Hepatocyte (in vitro differentiated cells): ENCODE results near the gene ZNF26. TPM values are rescaled to one million over a fixed set of nuclear protein-coding genes. Genes with fewer than 3 reads are reported as not detected.

Experiments used
- DNase-seq: peaks from one replicate; pipeline ENCODE4 v3.0.0-alpha.2; 2016; ENCODE audit warnings: low spot score
- H2AFZ ChIP-seq: fragments of 200-600 bp; sonication (generic); 2 replicates; pipeline ENCODE4 v1.6.0; 2016; ENCODE audit warnings: antibody characterized with exemption, mild to moderate bottlenecking
- H3K27ac ChIP-seq: fragments of 200-600 bp; sonication (generic); 2 replicates; pipeline ENCODE4 v1.5.1; 2016; ENCODE audit warnings: mild to moderate bottlenecking
- H3K27me3 ChIP-seq: fragments of 200-600 bp; sonication (generic); 2 replicates; pipeline ENCODE4 v1.6.1; 2016
- H3K36me3 ChIP-seq: fragments of 200-600 bp; sonication (generic); replicated peaks from 2 replicates; pipeline ENCODE4 v1.5.1; 2016; ENCODE audit warnings: low read depth; ENCODE audit not compliant: insufficient read depth
- H3K4me1 ChIP-seq: fragments of 200-600 bp; sonication (generic); 2 replicates; pipeline ENCODE4 v1.5.1; 2016; ENCODE audit warnings: mild to moderate bottlenecking, moderate library complexity; ENCODE audit not compliant: insufficient read depth
- H3K4me2 ChIP-seq: fragments of 200-600 bp; sonication (generic); 2 replicates; pipeline ENCODE4 v1.6.0; 2016
- H3K4me3 ChIP-seq: fragments of 200-600 bp; sonication (generic); 2 replicates; pipeline ENCODE4 v1.5.1; 2016; ENCODE audit warnings: mild to moderate bottlenecking
- H3K79me2 ChIP-seq: fragments of 200-600 bp; sonication (generic); 2 replicates; pipeline ENCODE4 v1.6.0; 2017; ENCODE audit warnings: mild to moderate bottlenecking
- H3K9me2 ChIP-seq: fragments of 200-600 bp; sonication (generic); replicated peaks from 2 replicates; pipeline ENCODE4 v1.6.0; 2017; ENCODE audit warnings: mild to moderate bottlenecking; ENCODE audit not compliant: insufficient read depth
- H3K9me3 ChIP-seq: fragments of 200-600 bp; sonication (generic); 2 replicates; pipeline ENCODE4 v1.5.1; 2016; ENCODE audit warnings: low read depth, mild to moderate bottlenecking
- H4K20me1 ChIP-seq: fragments of 200-600 bp; sonication (generic); 2 replicates; pipeline ENCODE4 v1.6.0; 2016; ENCODE audit warnings: mild to moderate bottlenecking; ENCODE audit not compliant: insufficient read depth, poor library complexity, severe bottlenecking
- EZH2 ChIP-seq: fragments of 200-600 bp; sonication (generic); IDR thresholded peaks from 2 replicates; pipeline ENCODE4 v1.6.1; 2016; ENCODE audit warnings: antibody characterized with exemption, mild to moderate bottlenecking, borderline replicate concordance
- EZH2phosphoT487 ChIP-seq: fragments of 200-600 bp; sonication (generic); IDR thresholded peaks from one replicate; pipeline ENCODE4 v1.6.1; 2018; ENCODE audit warnings: antibody characterized with exemption, mild to moderate bottlenecking, low read depth, moderate library complexity; ENCODE audit not compliant: unreplicated experiment, severe bottlenecking
- WGBS: methylation state at CpG from one replicate; pipeline ENCODE4 v1.1.6; 2016; ENCODE audit warnings: low lambda C conversion rate; ENCODE audit errors: missing lambda C conversion rate; 5-methylcytosine and 5-hydroxymethylcytosine counted together
- polyA plus RNA-seq: library from polyadenylated mRNA; unstranded; fragments of >200 nt; fragmentation: Nextera tagmentation; extraction: Ambion mirVana; gene quantifications from 2 replicates; pipeline ENCODE4 v1.2.1, GENCODE V29; 2016
- total RNA-seq: library from RNA; depleted of rRNA; stranded (reverse); fragments of >200 nt; gene quantifications from 2 replicates; pipeline ENCODE4 v1.2.3, GENCODE V29; 2014
- TF ChIP-seq, protein P1 (sequence below): fragments of 200-600 bp; sonication (generic); IDR thresholded peaks from 2 replicates; pipeline ENCODE4 v1.5.1; 2016; ENCODE audit warnings: antibody characterized with exemption, mild to moderate bottlenecking; ENCODE audit not compliant: poor library complexity

Gene ZNF26
- total and polyA plus RNA-seq, 2 experiments from 2014 or later: 5.3 to 15.2 TPM

DNA sequence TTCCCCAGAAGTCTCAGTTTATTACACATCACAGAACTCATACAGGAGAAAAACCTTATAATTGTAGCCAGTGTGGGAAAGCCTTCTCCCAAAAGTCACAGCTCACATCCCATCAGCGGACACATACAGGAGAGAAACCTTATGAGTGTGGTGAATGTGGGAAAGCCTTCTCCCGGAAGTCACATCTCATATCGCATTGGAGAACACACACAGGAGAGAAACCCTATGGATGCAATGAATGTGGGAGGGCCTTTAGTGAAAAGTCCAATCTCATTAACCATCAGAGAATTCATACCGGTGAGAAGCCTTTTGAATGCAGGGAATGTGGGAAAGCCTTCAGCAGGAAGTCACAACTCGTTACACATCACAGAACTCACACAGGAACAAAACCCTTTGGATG, 71.3 kb downstream of the ZNF26 start:
- H3K9me2 ChIP-seq: no peaks in the 10 kb centered on the region
- H3K27me3 ChIP-seq: no peaks in the 10 kb centered on the region
- no peak overlapping the region for H2AFZ ChIP-seq
- DNase-seq: no peak
- peaks cover 59% of the 10 kb centered on the region for H3K36me3 ChIP-seq
- no peaks in the 10 kb centered on the region for H3K4me1 ChIP-seq
- TF ChIP-seq EZH2phosphoT487: no peak
- TF ChIP-seq EZH2: no peak
- TF ChIP-seq, protein P1, sequence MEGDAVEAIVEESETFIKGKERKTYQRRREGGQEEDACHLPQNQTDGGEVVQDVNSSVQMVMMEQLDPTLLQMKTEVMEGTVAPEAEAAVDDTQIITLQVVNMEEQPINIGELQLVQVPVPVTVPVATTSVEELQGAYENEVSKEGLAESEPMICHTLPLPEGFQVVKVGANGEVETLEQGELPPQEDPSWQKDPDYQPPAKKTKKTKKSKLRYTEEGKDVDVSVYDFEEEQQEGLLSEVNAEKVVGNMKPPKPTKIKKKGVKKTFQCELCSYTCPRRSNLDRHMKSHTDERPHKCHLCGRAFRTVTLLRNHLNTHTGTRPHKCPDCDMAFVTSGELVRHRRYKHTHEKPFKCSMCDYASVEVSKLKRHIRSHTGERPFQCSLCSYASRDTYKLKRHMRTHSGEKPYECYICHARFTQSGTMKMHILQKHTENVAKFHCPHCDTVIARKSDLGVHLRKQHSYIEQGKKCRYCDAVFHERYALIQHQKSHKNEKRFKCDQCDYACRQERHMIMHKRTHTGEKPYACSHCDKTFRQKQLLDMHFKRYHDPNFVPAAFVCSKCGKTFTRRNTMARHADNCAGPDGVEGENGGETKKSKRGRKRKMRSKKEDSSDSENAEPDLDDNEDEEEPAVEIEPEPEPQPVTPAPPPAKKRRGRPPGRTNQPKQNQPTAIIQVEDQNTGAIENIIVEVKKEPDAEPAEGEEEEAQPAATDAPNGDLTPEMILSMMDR: no peak
- H3K4me2 ChIP-seq: no peak overlapping the region
- H4K20me1 ChIP-seq: no peaks in the 10 kb centered on the region
- H3K27ac ChIP-seq: no peak overlapping the region
- 98% methylated on average over 5 of the region's 5 CpGs for WGBS
- no peaks in the 10 kb centered on the region for H3K79me2 ChIP-seq
- peaks cover 93% of the 10 kb centered on the region for H3K9me3 ChIP-seq
- H3K4me3 ChIP-seq: no peak overlapping the region

DNA sequence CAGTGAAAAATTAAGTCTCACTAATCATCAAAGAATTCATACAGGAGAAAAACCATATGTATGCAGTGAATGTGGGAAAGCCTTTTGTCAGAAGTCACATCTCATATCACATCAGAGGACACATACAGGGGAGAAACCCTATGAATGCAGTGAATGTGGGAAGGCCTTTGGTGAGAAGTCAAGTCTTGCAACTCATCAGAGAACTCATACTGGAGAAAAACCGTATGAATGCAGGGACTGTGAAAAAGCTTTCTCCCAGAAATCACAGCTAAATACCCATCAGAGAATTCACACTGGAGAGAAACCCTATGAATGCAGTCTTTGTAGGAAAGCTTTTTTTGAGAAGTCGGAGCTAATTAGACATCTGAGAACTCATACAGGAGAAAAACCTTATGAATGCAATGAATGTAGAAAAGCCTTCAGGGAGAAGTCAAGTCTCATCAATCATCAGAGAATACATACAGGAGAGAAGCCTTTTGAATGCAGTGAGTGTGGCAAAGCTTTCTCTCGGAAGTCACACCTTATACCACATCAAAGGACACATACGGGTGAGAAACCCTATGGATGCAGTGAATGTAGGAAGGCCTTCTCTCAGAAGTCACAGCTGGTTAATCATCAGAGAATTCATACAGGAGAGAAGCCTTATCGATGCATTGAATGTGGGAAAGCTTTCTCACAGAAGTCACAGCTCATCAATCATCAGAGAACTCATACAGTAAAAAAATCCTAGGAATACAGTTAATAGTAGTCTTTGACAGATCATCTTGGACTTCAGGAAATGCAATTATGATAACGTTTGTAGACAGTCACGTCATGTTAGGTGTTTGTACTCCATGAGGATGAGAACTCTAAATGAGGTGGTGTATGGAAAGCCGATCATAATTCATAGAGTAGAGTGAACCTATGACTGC, 72.3 kb downstream of the ZNF26 start:
- H3K9me3 ChIP-seq: peaks cover 93% of the 10 kb centered on the region
- no peaks in the 10 kb centered on the region for H3K27me3 ChIP-seq
- peaks cover 58% of the 10 kb centered on the region for H3K36me3 ChIP-seq
- no peak for DNase-seq
- H2AFZ ChIP-seq: no peak overlapping the region
- no peaks in the 10 kb centered on the region for H3K9me2 ChIP-seq
- WGBS: 96% methylated on average over 8 of the region's 8 CpGs
- TF ChIP-seq EZH2phosphoT487: no peak
- H3K79me2 ChIP-seq: no peaks in the 10 kb centered on the region
- H3K4me3 ChIP-seq: peak overlapping the region; percentile 22
- H3K27ac ChIP-seq: no peak overlapping the region
- no peaks in the 10 kb centered on the region for H4K20me1 ChIP-seq
- H3K4me1 ChIP-seq: no peaks in the 10 kb centered on the region
- no peak overlapping the region for H3K4me2 ChIP-seq

DNA sequence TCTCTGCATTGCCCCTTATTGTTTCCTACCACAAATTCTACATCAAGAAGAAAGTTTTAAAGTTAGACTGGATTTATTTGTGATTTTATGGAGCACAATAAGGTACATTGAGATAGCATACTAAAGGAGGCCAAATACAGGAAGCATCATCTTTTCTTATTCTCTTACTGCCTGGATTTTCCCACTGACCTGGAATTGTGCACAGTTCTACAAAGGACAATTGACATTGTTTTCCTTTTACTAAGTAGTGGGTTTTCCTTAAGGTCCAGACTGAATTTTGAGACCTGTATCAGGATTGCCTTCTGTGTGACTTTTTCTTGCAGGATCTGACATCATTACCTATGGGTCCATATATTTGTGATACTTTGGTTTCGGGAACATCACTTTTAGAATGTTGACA, 75.8 kb downstream of the ZNF26 start:
- H2AFZ ChIP-seq: no peak overlapping the region
- H3K9me3 ChIP-seq: peaks cover 85% of the 10 kb centered on the region
- H3K4me2 ChIP-seq: no peak overlapping the region
- no peaks in the 10 kb centered on the region for H4K20me1 ChIP-seq
- H3K36me3 ChIP-seq: peaks cover 42% of the 10 kb centered on the region
- H3K79me2 ChIP-seq: no peaks in the 10 kb centered on the region
- H3K9me2 ChIP-seq: no peaks in the 10 kb centered on the region
- no peak for TF ChIP-seq EZH2
- no peak for TF ChIP-seq EZH2phosphoT487
- TF ChIP-seq, protein P1: no peak
- no peak overlapping the region for H3K27ac ChIP-seq
- no peak overlapping the region for H3K4me3 ChIP-seq
- H3K4me1 ChIP-seq: no peaks in the 10 kb centered on the region
- H3K27me3 ChIP-seq: no peaks in the 10 kb centered on the region
- 97% methylated on average over 1 of the region's 1 CpG for WGBS
- no peak for DNase-seq

DNA sequence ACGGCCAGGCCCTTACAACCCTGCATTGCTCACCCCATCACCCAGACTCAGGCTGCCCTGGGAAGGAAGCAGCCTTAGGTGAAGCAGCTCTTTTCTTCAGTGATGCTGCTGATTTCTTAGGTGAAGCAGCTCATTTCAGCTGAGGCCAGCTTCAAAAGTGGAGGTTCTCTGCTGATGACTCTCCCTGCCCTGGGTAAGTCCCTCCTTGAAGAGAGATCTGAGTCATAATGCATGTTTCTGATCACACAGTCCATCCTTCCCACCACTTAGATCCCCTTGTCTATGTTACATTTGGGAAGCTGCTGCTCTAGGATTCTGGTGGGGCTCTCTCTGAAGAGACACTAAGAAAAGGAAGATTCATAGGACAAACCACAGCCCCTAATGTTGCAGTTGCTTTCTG, 77.4 kb downstream of the ZNF26 start:
- H3K9me2 ChIP-seq: no peaks in the 10 kb centered on the region
- 94% methylated on average over 1 of the region's 1 CpG for WGBS
- H3K4me3 ChIP-seq: no peak overlapping the region
- TF ChIP-seq EZH2phosphoT487 (no peak), EZH2 (no peak)
- TF ChIP-seq, protein P1: no peak
- H3K9me3 ChIP-seq: peaks cover 69% of the 10 kb centered on the region
- no peaks in the 10 kb centered on the region for H3K27me3 ChIP-seq
- no peak overlapping the region for H3K27ac ChIP-seq
- H4K20me1 ChIP-seq: no peaks in the 10 kb centered on the region
- no peak overlapping the region for H3K4me2 ChIP-seq
- H3K79me2 ChIP-seq: no peaks in the 10 kb centered on the region
- no peaks in the 10 kb centered on the region for H3K4me1 ChIP-seq
- H2AFZ ChIP-seq: no peak overlapping the region
- peaks cover 26% of the 10 kb centered on the region for H3K36me3 ChIP-seq
- DNase-seq: no peak
